Mucosa of descending colon (tissue), 3 donors: Measurements from ENCODE around the gene CDH3. TPM values are rescaled to one million over a fixed set of nuclear protein-coding genes. Genes with fewer than 3 reads are reported as not detected.

Experiments
- ATAC-seq: fragments of 200-7000 bp; cut with Tn5 transposase; one replicate; pipeline ENCODE4 v1.9.1; 2020; ENCODE audit warnings: mild to moderate bottlenecking, moderate library complexity
- DNase-seq, 3 donors: peaks; one replicate each; pipeline ENCODE4 v3.0.0-alpha.2; 2020
- H3K36me3 ChIP-seq: fragments of 200-600 bp; one replicate; pipeline ENCODE4 v1.8.0; 2021; ENCODE audit warnings: low read depth, mild to moderate bottlenecking
- H3K4me1 ChIP-seq: fragments of 200-600 bp; one replicate; pipeline ENCODE4 v1.8.0; 2021; ENCODE audit warnings: low read depth, mild to moderate bottlenecking
- H3K4me3 ChIP-seq: fragments of 200-600 bp; one replicate; pipeline ENCODE4 v1.8.0; 2021; ENCODE audit warnings: mild to moderate bottlenecking
- H3K9me3 ChIP-seq: fragments of 200-600 bp; one replicate; pipeline ENCODE4 v1.8.0; 2021; ENCODE audit warnings: mild to moderate bottlenecking
- intact Hi-C, 2 donors: fragments of 100-400 bp; cut with DNase I in 1 of 2; cut with micrococcal nuclease in 1 of 2; formaldehyde crosslinking; loops; one replicate each; pipeline versions ENCODE4 v1.11.0 to v1.11.1; 2022; cut with DNase I, micrococcal nuclease
- total RNA-seq, 3 donors: library from RNA; stranded (reverse); fragmentation: NEBNext Ultra II Directional in 2 of 3; extraction: Animal tissue kit (Norgen Biotek cat#: 25700) in 2 of 3; gene quantifications; one replicate each; pipeline versions ENCODE4 v1.2.1 to v1.2.4, GENCODE V29; 2021 to 2023
- TF ChIP-seq, protein P1 (sequence below): fragments of 200-600 bp; IDR thresholded peaks from one replicate; pipeline ENCODE4 v1.8.0; 2022; ENCODE audit warnings: antibody characterized with exemption, mild to moderate bottlenecking
- donor health status: DM: no; HTN: no; CAD: no; lungs with moderate emphysema.
- donor health status: DM: no; HTN: no; CAD: no.
- donor health status: DM: no; HTN: yes; CAD: no.

Gene CDH3
- total RNA-seq, 3 donors from 2014 or later: 0.22 to 0.77 (median 0.38) TPM

DNA sequence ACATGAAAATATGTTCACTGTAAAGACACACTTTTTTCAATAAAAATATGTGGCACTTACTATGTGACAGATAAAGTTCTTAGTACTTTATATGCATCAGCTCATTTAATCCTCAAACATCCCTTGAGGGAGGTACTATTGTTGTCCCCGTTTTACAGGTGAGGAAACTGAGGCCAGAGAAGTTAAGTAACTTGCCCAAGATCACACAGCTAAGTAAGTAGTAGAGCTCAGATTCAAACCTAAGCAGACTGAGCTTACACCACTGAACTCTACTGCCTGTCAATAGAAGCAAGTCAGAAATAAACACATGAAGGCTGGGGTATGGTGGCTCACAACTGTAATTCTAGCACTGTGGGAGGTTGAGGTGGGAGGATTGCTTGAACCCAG lies 13.9 kb downstream of the CDH3 start:
- H3K4me1 ChIP-seq: peaks cover 4% of the 10 kb centered on the region
- no peak overlapping the region for H3K4me3 ChIP-seq
- H3K9me3 ChIP-seq: no peaks in the 10 kb centered on the region
- no peak for ATAC-seq
- TF ChIP-seq, protein P1, sequence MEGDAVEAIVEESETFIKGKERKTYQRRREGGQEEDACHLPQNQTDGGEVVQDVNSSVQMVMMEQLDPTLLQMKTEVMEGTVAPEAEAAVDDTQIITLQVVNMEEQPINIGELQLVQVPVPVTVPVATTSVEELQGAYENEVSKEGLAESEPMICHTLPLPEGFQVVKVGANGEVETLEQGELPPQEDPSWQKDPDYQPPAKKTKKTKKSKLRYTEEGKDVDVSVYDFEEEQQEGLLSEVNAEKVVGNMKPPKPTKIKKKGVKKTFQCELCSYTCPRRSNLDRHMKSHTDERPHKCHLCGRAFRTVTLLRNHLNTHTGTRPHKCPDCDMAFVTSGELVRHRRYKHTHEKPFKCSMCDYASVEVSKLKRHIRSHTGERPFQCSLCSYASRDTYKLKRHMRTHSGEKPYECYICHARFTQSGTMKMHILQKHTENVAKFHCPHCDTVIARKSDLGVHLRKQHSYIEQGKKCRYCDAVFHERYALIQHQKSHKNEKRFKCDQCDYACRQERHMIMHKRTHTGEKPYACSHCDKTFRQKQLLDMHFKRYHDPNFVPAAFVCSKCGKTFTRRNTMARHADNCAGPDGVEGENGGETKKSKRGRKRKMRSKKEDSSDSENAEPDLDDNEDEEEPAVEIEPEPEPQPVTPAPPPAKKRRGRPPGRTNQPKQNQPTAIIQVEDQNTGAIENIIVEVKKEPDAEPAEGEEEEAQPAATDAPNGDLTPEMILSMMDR: no peak
- DNase-seq: no peak
- no peaks in the 10 kb centered on the region for H3K36me3 ChIP-seq
- intact Hi-C loops: no loop called here

DNA sequence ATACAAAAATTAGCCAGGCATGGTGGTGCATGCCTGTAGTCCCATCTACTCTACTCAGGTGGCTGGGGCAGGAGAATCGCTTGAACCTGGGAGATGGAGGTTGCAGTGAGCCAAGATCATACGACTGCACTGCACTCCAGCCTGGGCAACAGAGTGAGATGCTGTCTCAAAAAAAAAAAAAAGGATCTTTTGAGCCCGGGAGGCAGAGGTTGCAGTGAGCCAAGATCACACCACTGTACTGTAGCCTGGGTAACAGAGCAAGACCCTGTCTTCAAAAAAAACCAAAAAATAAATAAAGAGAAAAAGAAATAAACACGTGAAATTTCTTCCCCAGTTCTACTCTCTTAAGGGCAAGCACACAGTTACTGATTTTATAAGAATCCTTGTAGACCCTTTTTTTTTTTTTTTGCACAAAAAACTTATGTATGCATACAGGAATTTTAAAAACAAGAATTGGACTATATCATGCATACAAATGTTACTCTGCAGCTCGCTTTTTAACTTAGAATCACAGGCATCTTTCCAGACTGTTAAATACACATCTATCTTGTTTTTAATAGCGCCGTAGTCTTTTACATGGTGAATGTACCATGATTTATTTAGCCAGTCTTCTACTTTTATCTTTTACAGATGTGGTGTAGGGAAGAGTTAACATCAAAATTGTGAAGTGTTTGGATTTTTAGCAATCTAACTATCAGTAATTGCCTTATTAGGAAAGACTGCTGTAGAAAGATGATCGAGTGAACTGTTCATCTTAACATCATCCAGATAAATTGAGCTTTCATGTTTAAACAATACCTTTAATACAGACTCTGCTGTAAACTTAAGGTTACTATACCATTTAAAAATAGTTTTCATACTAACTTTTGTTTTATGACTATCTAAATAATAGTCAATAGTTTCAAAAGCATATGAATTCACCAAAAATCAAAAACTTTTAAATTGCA lies 14.6 kb downstream of the CDH3 start:
- no peak for DNase-seq
- no peaks in the 10 kb centered on the region for H3K36me3 ChIP-seq
- no peaks in the 10 kb centered on the region for H3K9me3 ChIP-seq
- intact Hi-C loops: no loop called here
- H3K4me1 ChIP-seq: peaks cover 4% of the 10 kb centered on the region
- TF ChIP-seq, protein P1: no peak
- no peak for ATAC-seq
- no peak overlapping the region for H3K4me3 ChIP-seq

DNA sequence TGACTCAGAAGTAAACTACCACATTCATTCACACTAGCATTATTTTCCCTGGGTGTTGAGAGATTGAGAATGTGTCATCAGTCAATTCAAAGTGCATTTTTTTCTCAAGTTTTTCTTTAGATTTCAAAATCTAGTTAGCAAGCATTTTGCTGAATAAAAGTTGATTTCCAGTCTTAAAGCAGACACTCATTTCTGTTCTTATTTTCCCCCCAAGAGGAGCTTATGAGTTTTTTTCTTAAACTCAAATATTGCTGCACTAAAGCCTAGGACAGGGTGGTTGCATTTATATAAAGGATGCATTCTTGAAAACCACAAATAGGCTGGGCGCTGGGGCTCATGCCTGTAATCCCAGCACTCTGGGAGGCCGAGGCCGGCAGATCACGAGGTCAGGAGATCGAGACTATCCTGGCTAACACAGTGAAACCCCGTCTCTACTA lies 15.3 kb downstream of the CDH3 start:
- Histone ChIP-seq H3K9me3 (no peaks in the 10 kb centered on the region), H3K4me1 (peaks cover 4% of the 10 kb centered on the region), H3K4me3 (no peak overlapping the region), H3K36me3 (no peaks in the 10 kb centered on the region)
- intact Hi-C loops: no loop called here
- ATAC-seq (no peak), DNase-seq (no peak)
- TF ChIP-seq, protein P1: no peak

DNA sequence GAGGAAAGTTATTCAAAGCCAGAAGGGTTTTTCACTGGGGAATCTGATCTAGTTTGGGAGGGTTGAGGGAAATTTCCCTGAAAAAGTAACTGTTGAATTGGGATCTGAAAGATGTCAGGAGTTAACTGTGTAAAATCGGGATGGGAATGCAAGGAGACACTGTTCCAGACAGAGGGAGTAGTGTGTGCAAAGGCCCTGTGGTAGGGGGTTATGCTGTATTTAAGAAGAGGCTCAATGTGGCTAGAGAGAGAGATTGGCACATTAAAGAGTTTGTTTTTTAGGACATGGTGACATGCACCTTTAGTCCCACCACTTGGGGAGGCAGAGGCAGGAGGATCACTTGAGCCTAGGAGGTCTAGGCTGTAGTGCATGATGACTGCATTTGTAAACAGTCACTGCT lies 16.9 kb downstream of the CDH3 start:
- intact Hi-C loops: no loop called here
- TF ChIP-seq, protein P1: no peak
- ATAC-seq (no peak), DNase-seq (no peak)
- Histone ChIP-seq H3K9me3 (no peaks in the 10 kb centered on the region), H3K36me3 (no peaks in the 10 kb centered on the region), H3K4me1 (peaks cover 4% of the 10 kb centered on the region), H3K4me3 (no peak overlapping the region)

DNA sequence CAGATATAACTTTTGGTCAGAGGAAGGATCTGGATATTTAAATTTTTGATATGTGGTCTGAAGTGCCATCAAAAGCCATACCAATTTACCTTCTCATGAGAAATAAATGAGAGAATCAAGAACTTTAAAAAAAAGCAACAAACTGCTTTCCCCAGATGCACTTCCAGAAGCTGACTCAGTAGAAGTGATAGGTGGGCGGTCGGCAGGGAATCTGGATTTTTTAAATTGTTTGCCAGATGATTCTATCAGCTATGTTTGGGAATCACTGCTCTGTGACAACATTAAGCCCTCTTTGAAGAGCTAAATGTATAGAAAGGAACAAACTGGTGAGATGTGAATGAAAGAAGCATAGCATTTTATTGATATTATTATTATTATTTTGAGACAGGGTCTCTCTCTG lies 19.2 kb downstream of the CDH3 start:
- intact Hi-C loops: no loop called here
- no peaks in the 10 kb centered on the region for H3K4me1 ChIP-seq
- ATAC-seq: no peak
- TF ChIP-seq, protein P1: no peak
- no peak overlapping the region for H3K4me3 ChIP-seq
- no peak for DNase-seq
- H3K36me3 ChIP-seq: no peaks in the 10 kb centered on the region
- no peaks in the 10 kb centered on the region for H3K9me3 ChIP-seq
